Measurements from ENCODE around the gene MEGF8.

DNA sequence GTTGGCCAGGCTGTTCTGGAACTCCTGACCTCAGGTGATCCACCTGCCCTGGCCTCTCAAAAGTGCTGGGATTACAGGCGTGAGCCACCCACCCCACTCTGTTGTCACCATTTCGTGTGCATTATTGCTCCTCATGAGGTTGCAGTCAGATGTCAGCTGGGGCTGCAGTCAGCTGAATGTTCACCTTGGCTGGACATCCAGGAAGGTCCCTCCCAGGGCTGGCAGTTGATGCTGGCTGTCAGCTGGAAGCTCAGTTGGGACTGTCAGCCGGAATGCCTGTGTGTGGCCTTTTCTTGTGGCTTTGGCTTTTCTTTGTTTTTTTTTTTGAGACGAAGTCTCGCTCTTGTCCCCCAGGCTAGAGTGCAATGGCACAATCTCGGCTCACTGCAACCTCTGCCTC lies 6.6 kb downstream of the MEGF8 start:
- TF ChIP-seq, protein P1, sequence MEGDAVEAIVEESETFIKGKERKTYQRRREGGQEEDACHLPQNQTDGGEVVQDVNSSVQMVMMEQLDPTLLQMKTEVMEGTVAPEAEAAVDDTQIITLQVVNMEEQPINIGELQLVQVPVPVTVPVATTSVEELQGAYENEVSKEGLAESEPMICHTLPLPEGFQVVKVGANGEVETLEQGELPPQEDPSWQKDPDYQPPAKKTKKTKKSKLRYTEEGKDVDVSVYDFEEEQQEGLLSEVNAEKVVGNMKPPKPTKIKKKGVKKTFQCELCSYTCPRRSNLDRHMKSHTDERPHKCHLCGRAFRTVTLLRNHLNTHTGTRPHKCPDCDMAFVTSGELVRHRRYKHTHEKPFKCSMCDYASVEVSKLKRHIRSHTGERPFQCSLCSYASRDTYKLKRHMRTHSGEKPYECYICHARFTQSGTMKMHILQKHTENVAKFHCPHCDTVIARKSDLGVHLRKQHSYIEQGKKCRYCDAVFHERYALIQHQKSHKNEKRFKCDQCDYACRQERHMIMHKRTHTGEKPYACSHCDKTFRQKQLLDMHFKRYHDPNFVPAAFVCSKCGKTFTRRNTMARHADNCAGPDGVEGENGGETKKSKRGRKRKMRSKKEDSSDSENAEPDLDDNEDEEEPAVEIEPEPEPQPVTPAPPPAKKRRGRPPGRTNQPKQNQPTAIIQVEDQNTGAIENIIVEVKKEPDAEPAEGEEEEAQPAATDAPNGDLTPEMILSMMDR (IDR thresholded peaks at IDR 0.05; ENCODE audit: insufficient read depth, low read length), result no peak
- TF ChIP-seq, protein P2, sequence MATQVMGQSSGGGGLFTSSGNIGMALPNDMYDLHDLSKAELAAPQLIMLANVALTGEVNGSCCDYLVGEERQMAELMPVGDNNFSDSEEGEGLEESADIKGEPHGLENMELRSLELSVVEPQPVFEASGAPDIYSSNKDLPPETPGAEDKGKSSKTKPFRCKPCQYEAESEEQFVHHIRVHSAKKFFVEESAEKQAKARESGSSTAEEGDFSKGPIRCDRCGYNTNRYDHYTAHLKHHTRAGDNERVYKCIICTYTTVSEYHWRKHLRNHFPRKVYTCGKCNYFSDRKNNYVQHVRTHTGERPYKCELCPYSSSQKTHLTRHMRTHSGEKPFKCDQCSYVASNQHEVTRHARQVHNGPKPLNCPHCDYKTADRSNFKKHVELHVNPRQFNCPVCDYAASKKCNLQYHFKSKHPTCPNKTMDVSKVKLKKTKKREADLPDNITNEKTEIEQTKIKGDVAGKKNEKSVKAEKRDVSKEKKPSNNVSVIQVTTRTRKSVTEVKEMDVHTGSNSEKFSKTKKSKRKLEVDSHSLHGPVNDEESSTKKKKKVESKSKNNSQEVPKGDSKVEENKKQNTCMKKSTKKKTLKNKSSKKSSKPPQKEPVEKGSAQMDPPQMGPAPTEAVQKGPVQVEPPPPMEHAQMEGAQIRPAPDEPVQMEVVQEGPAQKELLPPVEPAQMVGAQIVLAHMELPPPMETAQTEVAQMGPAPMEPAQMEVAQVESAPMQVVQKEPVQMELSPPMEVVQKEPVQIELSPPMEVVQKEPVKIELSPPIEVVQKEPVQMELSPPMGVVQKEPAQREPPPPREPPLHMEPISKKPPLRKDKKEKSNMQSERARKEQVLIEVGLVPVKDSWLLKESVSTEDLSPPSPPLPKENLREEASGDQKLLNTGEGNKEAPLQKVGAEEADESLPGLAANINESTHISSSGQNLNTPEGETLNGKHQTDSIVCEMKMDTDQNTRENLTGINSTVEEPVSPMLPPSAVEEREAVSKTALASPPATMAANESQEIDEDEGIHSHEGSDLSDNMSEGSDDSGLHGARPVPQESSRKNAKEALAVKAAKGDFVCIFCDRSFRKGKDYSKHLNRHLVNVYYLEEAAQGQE (IDR thresholded peaks at IDR 0.05; ENCODE audit: insufficient replicate concordance, low read depth), result no peak
- no peak for TF ChIP-seq POLR2AphosphoS5 (IDR thresholded peaks at IDR 0.05; ENCODE audit: low read depth)

All from HL-60 (cell line).